ENCODE data around the gene TSSK6.

Gene TSSK6

GRCh38 chr19:19544954-19545591, 29.7 kb upstream of the TSSK6 start:
- no peak for DNase-seq (ENCODE audit: low spot score)

DNA sequence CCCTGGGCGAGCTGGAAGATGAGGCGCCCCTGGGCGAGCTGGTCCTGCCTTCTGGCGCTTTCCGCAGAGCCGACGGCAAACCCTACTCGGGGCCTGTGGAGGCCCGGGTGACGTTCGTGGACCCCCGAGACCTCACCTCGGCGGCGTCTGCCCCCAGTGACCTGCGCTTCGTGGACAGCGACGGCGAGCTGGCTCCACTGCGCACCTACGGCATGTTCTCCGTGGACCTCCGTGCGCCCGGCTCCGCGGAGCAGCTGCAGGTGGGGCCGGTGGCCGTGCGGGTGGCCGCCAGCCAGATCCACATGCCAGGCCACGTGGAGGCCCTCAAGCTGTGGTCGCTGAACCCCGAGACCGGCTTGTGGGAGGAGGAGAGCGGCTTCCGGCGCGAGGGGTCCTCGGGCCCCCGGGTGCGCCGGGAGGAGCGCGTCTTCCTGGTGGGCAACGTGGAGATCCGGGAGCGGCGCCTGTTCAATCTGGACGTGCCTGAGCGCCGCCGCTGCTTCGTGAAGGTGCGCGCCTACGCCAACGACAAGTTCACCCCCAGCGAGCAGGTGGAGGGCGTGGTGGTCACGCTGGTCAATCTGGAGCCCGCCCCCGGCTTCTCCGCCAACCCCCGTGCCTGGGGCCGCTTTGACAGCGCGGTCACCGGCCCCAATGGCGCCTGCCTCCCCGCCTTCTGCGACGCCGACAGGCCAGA, 29.1 kb upstream of the TSSK6 start:
- DNase-seq (ENCODE audit: low spot score) = no peak

DNA sequence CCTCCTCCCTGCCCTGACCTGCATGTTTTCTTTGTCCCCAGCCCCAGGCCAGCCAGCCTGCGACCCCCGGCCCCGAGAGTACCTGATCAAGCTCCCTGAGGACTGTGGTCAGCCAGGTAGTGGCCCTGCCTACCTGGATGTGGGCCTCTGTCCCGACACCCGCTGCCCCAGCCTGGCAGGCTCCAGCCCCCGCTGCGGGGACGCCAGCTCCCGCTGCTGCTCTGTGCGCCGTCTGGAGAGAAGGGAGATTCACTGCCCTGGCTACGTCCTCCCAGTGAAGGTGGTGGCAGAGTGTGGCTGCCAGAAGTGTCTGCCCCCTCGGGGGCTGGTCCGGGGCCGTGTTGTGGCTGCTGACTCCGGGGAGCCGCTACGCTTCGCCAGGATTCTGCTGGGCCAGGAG, 28.3 kb upstream of the TSSK6 start:
- DNase-seq (ENCODE audit: low spot score) = no peak

- DNase-seq (ENCODE audit: low spot score) = no peak
Observed at GRCh38 chr19:19543101-19543500, 27.8 kb upstream of the TSSK6 start.

- no peak for DNase-seq (ENCODE audit: low spot score)
Observed at GRCh38 chr19:19542507-19542906, 27.2 kb upstream of the TSSK6 start.

DNA sequence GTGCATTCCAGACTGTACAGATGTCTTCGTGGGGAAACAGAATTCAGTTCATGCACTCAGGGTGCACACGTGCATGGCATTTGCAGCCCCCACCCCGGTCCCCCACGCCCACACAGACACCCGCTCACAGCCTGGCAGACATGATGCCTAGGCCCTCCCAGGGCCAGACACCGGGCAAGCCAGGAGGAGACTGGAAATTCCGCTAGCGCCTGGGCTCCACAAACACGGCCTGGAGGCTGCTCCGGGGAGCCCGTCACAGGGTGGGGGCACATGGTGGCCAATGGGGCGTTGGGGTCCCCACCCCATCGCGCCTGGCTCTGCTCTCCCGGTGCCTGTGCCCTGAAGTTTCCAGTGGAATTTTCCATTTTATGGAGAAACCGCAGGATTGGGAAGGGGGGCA, 26.3 kb upstream of the TSSK6 start:
- no peak for DNase-seq (ENCODE audit: low spot score)

GRCh38 chr19:19540715-19541515, 25.6 kb upstream of the TSSK6 start:
- DNase-seq (ENCODE audit: low spot score) = peak; percentile 81

GRCh38 chr19:19540064-19540714, 24.8 kb upstream of the TSSK6 start:
- peak; percentile 86 for DNase-seq (ENCODE audit: low spot score)

DNA sequence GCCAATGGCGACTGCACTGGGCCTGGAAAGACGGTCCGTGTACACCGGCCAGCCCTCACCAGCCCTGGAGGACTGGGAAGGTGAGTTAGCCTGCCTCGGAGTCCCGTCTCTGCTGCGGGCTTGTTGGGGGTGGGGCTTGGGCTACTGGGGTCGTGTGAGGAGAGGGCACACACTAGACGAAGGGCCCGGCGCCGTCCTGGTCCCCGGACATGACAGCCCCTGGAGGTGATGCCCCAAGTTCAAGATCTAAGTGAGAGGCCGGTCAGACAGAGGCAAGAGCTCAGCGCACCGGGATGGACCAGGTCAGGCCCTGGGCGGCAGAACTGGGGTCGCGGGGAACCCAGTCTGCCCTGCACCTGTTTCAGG, 24.3 kb upstream of the TSSK6 start:
- DNase-seq (ENCODE audit: low spot score) = no peak

- no peak for DNase-seq (ENCODE audit: low spot score)
Observed at GRCh38 chr19:19538785-19539166, 23.4 kb upstream of the TSSK6 start.

DNA sequence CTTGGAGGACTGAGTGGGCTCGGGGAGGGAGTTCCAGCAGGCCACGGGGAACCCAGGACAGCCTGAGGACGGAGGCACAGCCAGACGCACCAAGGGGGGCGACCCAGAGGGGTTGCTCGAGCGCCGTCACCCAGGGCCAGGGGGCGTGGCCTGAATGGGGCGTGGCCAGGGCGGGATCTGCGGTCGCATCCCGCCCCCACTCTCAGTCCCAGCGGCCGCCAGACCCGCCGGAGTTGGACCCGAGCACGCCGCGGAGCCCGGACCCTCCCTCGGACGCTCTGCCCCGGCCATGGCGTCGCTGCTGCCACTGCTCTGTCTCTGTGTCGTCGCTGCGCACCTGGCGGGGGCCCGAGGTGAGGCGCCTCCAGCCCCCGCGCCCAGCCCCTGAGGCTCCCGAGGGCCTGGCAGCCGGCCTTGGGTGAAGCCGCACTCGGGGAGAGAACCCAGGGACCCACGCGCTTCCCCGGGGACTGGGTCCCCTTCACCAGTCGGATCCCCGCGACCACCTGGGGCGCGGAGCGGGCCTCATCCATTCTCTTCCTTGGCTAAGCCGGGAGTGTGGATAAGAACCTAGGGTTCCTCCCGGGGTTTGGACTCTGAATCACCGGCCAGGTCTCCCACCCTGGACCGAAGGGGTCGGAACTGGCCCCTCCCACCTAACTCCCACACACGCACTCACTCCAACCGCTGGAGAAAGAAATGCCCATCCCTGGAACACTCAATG, 22.9 kb upstream of the TSSK6 start, which contains the start of gene CILP2:
TSS of gene CILP2 (plus strand) at position 205 of the 724 bp plus-strand sequence. CDS start at position 290, 85 bp downstream.
- DNase-seq (ENCODE audit: low spot score) = peak; percentile 83

DNA sequence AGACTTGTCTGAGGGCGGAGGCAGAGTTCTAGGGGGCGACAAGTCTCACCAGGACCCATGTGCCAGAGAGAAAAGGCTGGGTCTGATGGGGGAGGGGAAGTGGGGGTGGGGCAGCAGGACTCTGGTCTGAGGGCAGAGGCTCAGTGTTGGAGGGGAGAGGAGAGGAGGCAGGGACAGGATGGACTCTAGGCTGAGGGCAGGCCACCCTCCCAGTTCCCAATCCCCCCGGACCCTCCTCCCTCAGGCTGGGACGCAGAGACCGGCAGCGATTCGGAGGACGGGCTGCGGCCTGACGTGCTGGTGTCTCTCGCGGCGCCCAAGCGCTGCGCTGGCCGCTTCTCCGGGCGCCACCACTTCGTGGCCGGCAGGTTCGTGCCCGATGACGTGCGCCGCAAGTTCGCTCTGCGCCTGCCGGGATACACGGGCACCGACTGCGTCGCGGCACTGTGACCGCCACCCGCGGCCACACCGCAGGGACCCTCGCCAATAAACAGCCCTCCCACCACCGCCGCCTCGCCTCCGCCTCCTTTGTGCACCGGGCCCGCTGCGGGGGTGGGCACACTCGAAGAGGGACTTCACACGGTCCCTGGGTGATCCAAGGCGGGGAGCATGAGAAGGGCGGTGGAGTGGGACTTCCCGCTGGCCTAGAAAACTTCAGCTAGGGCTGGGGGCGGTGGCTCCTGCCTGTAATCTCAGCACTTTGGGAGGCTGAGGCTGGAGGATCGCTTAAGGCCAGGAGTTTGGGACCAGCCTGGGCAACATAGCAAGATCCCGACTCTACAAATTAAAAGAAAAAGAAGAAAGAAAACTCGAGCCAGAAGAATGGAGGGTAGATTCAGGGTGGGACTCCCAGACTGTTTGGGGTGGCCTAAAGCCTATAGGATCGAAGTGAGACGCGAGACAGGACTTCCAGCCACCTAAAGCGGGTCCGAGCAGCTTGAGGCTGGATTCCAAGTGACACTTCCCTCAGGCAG, 22.0 kb upstream of the TSSK6 start:
- DNase-seq (ENCODE audit: low spot score) = peak; percentile 69

- no peak for DNase-seq (ENCODE audit: low spot score)
Observed at GRCh38 chr19:19535311-19536191, 20.2 kb upstream of the TSSK6 start.

- DNase-seq (ENCODE audit: low spot score) = no peak
Observed at GRCh38 chr19:19534556-19535265, 19.4 kb upstream of the TSSK6 start.

- no peak for DNase-seq (ENCODE audit: low spot score)
Observed at GRCh38 chr19:19533841-19534240, 18.5 kb upstream of the TSSK6 start.

DNA sequence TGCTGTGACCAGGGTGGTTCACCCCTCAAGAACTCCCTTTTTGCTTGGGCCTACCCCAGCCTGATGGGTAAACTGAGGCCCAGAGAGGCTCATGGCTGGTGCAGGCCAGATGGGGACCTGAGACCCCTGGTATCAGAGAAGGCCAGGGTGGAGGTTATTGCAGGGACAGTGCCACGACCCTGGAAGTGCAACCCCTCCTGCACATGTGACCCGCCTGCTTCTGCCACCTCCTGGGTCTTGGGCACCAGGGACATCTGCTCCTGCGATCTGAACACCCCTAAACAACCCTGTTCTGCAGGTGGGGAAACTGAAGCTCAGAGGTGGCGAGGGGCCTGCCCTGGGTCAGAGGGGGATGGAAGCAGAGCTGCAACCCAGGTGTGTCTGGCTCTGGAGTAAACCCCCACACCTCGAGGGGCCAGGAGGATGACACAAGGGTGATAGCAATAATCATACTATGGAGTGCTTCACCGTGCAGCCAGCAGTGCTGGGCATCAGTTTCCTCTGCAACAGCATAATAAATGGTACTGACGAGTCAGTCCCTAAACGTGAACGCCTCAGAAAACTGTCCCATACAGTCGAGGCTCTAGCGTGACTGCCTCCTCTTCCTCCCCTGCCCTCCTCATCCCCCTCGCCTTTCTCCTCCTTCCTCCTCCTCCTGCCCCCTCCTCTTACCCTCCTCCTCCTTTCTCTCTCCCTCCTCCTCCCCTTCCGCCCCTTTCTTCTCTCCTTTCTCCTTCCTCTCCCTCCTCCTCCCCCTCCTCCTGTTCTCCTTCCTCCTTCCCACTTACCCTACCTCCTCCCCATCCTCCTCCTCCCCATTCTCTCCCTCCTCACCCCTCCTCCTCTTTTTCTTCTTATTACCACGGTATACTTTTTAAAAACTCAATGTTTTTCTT, 17.7 kb upstream of the TSSK6 start:
- DNase-seq (ENCODE audit: low spot score) = no peak

DNA sequence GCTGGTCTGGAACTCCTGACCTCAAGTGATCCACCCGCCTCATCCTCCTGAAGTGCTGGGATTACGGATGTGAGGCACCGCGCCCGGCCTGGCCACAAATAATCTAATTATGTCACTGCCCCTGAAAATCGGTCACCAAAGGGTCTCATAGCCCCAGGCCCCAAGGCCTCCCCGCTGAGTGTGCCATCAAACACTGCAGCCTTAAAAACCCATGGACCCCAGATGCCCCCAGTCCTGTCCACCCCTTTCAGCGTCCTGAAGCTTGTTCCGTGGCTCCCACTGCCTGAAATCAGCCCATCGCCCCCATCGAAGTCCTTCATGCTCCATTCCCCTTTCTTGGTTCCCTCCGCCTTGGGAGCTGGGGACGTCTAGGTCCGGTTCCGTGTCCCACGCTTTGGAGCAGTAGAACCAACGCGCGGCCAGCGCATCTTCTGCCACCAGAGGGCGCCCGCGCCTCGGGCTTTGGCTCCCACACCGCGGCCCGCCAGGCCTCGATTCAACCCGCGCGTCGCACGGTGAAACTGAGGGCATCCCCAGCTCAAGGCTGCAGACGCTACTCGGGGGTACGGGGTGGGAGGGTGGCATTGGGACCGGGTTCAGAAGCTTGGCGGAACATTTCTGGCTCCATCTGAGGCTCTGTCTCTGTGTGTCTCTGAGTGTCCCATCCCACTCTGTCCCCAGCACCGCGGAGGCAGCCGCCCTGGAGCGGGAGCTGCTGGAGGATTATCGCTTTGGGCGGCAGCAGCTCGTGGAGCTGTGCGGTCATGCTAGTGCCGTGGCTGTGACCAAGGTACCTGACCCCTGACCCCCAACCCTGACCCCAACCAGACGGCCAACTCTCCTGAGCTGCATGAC, 16.8 kb upstream of the TSSK6 start:
- peak; percentile 92 for DNase-seq (ENCODE audit: low spot score)

Measured in AG20443 (cell line).